GM19238 (cell line): ENCODE results near the gene MLST8.

Experiments
- DNase-seq: peaks from one replicate; pipeline ENCODE4 v3.0.0; 2011; ENCODE audit warnings: low spot score; ENCODE audit not compliant: insufficient read length

Gene MLST8

DNA sequence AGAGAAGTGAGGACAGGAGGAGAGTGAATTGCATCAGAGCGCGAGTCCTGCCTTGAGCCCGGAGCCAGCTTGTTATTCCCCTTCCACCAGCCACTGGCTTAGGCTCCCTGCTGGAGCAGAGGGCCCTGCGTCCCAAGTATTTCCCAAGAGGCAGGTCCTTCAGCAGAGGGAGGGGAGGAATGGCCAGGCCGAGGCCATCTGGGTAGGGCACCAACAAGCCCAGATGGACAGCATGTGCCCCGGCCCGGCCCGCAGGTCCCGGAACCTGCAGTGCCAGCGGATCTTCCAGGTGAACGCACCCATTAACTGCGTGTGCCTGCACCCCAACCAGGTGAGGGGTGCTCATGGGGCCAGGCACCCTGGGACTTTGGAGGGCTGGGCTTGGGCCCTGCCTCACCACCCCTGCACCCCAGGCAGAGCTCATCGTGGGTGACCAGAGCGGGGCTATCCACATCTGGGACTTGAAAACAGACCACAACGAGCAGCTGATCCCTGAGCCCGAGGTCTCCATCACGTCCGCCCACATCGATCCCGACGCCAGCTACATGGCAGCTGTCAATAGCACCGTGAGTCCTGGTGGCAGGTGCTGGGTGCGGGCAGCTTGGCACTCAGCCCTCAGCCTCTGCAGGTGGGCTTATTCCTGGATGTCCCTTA is 1.7 kb downstream of the MLST8 start:
- DNase-seq: no peak

- no peak for DNase-seq
These were observed 2.6 kb downstream of the MLST8 start for GRCh38 chr16:2207872-2208271.

- no peak for DNase-seq
These were observed 3.1 kb downstream of the MLST8 start for GRCh38 chr16:2208308-2208707.

DNA sequence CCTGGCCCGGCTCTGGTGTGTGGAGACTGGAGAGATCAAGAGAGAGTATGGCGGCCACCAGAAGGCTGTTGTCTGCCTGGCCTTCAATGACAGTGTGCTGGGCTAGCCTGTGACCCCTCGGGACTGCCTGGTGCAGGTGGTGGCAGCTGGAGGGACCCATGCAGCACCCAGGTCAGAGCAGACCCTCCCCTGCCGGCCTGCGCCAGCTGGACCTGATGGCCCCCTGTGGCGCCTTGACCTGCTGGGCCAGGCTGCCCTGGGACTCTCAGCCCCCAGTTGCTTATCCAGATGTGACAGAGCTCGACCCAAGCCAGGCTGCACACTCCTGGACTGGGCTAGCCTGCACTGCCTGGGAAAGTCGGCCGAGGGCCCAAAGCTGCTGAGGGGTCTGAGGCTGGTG is 3.5 kb downstream of the MLST8 start:
- DNase-seq: no peak

GRCh38 chr16:2209258-2210008 is 4.2 kb downstream of the MLST8 start:
- DNase-seq: no peak

DNA sequence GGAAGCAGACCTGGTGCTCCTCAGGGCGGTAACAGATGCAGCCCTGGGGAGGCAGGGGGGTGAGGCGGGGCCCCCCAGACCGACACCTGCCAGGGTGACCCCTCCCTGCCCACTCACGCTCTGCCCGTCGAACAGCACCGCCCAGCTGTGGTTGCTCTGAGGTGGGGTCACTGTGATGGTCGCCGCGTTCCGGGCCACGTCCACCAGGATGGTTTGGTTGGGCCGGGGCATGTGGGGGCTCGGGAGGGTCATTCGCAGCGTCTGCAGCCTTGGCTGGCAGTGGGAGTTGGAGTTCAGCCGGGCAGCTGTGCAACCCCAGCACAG is 4.7 kb downstream of the MLST8 start:
- DNase-seq: no peak

DNA sequence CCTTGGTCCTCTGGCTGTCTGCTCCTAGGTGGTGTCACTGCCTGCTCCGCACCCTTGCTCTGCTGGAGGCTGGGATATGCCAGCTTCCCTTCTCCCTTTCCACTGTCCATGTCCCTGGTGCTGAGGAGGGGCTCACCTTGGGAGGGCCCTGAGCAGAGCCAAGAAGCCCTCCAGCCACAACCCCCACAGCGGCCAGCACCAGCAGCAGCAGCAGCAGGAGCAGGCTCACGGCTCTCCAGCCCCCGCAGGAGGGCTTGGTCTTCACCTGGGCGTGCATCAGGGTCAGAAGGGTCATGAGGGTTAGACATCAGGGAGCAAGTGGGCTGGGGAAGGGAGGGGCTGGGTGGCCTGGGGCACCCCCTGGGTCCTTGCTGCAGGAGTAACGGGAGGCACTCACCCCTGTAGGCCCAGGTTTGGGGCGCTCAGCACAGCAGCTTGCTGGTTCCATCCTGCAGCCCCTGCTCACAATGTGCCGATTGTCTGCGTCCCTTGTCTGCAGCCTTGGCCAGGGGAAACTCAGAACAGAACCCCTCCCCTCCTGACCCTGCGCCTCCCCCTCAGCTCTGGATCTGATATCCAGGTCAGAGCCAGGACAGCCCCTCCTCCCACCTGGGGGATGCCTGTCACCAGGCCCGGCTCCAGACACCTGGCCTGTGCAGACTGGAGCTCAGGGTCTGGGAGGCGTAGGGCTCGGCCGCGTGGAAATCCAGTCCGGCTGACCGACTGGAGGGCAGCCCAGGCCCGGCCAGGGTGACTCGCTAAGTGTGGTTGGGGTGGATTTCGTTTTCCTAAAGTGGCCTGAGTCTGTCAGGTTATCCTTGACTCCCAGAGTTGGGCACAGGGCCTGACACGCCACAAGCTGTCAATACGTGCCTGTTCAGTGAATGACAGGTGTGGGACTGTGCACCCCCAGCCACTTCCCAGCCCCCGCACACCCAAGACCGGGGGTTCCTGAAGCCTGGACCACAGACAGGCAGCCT is 5.4 kb downstream of the MLST8 start, which contains the start of gene BRICD5:
TSS of gene BRICD5 (minus strand) at position 478 of the 980 bp plus-strand sequence. CDS start at position 448, 30 bp downstream.
- no peak for DNase-seq

- DNase-seq: no peak
These were observed 6.7 kb downstream of the MLST8 start for GRCh38 chr16:2211923-2212347.

DNA sequence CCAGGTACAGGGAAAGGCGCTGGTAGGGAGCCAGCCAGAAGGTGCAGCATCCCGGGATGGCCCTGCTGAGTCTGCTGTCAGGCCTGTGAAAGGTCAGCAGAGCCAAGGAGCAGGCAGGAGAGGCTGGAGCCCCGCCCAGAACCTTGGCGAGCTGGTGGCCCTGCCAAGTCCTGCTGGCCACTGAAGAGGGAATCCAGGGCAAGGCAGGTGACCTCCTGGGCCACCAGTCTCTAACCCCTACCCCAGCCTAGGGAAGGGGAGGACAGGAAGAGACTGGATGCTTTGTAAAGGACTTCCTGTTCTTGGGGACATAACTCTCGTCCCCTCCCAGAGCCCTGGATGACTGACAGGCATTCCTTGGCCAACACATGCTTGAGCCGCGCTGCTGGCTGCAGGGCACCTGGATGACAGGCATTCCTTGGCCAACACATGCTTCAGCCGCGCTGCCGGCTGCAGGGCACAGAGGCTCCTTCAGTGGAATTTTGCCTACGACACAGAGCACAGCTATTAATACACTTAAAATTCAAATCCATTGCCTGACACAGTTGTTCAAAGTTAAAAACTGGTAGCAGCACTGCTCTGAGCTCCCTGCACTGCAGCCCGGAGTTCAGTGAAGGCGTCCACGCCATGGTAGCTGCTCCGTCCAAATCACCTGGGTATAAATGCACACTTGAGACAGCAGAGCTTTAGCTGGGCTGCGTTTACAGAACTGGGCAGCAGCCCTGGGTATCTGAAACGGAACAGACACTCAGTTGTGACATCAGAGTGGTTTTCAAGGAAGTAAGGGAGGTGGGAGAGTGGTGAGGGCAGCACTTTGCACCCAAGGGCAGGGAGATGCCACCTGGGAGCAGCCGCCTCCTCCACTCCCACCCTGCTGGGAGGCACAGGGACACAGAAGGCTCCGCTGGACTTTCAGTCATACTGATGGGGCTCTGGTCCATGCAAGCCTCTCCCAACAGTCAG is 7.4 kb downstream of the MLST8 start:
- DNase-seq: no peak

- DNase-seq: no peak
These were observed 8.8 kb downstream of the MLST8 start for GRCh38 chr16:2213817-2214718.

DNA sequence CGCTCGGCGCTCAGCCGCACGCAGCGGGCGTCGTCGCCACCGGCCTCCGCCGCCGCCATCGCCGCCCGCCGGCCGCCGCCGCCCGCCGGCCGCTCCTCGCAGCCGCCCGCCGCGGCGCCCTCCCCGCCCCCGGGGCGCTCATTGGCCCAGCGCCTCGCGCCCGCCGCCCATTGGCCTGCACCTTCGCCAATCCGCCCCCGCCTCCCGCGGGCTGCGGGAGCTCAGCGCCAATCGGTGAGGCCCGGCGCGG is 9.4 kb downstream of the MLST8 start, which contains the start of gene PGP:
TSS of gene PGP (minus strand) at position 122 of the 250 bp plus-strand sequence. CDS start at position 59, 63 bp downstream.
- DNase-seq: no peak

DNA sequence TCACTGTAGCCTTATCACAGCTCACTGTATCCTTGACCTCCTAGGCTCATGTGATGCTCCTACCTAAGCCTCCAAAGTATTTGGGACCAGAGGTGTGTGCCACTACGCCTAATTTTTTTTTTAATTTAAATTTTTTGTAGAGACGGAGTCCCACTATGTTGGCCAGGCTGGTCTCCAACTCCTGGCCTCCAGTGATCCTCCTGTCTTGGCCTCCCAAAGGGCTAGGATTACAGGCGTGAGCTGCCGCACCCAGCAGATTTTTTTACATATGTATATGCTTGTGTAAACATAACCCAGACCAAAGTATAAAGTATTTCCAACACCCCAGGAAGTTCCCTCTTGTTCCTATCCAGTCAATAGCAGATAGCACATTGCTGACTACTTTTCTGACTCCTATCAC is 11.1 kb downstream of the MLST8 start:
- DNase-seq: no peak

DNA sequence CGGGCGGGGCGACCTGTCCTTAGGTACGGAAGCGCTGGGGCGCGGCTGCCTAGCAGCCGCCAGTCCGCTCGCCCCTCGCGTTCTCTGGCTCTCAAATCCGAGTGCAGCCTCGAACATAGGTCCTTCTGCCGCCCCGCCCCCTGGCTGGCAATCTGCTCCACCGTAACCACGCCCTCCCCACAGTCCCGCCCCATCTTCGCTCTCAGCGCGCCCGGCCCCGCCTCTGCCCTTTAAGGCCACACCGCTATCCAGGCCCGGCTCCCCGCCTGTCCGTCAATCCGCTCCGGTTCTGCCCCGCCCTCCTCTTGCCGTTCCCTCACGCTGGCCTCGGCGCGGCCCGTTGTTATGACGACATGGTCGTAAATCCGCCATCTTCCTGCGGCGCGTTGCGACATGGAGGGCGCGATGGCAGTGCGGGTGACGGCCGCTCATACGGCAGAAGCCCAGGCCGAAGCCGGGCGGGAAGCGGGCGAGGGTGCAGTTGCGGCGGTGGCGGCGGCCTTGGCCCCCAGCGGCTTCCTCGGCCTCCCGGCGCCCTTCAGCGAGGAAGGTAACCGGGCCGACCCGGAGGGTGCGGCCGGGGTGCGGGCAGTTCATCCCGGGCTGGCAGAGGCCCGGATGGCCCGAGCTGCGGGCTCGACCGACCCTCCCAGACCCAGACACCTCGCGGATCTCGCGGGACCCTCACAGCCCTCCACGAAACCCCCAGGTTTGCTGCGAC is 18.1 kb downstream of the MLST8 start, which contains the start of gene E4F1:
TSS of gene E4F1 (plus strand) at position 371 of the 721 bp plus-strand sequence. CDS start at position 394, 23 bp downstream.
- DNase-seq: peak; percentile 100

DNA sequence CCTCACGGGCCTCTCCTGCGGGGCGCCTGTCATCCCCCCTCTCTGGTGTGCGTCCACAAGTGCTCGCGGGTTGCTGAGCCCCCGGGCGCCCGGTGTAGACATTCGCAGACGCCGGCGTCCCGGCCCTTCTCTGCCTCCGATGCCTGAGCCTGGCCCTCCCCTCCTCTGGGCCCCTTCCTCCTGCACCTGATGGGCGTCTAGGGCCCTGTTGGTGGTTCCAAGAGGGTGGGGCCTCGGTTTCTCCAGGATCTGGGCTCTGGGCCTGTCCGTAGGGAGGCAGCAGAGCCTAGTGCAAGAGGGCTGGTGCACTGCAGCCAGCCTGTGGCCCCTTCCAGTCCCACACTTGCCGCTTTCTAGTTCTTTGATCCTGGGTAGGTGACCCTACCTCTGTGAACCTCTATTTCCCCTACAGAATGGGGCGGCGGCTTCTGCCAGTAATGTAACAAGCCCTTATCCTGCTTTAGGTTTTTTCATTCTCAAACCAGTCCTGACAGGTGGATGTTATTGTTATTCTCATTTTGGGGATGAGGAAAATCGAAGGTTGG is 18.8 kb downstream of the MLST8 start:
- peak; percentile 66 for DNase-seq

DNA sequence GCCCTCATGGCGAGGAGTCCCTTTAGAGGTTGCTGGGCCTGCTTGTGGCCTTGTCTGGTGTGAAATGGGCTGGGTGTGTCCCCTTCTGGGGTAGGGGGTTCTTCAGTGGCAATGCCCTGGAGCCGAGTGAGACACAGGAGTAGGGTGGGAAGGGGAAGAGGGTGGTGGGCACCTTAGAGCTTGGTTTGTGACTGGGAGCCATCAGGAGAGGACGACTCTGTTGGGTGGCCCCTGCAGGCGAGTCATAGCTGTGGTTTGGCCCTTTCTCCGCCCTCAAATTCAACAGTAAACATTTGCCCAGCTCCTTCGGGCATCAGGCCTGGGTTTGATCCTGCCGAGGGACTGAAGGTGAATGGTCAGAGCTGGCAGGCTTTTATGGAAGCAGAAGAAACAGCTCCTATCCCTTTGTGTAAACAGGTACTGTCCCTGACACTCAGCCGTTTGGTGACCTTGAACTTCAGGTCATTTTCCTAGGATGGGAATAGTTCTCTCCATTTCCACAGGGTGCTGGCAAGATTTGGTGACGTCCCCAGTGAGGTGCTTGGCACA is 21.1 kb downstream of the MLST8 start:
- no peak for DNase-seq

DNA sequence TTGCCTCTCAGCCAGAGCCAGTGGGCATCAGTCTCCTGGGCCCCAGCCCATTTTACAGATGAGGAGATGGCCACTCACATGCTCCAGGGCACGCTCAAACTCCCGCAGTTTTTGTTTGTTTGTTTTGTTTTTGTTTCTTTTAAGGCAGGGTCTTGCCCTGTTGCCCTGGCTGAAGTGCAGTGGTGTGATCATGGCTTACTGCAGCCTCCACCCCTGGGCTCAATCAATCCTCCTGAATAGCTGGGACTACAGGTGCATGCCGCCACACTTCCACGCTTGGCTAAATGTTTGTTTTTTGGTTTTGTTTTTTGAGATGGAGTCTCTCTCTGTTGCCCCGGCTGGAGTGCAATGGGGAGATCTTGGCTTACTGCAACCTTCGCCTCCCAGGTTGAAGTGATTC is 21.7 kb downstream of the MLST8 start:
- no peak for DNase-seq

DNA sequence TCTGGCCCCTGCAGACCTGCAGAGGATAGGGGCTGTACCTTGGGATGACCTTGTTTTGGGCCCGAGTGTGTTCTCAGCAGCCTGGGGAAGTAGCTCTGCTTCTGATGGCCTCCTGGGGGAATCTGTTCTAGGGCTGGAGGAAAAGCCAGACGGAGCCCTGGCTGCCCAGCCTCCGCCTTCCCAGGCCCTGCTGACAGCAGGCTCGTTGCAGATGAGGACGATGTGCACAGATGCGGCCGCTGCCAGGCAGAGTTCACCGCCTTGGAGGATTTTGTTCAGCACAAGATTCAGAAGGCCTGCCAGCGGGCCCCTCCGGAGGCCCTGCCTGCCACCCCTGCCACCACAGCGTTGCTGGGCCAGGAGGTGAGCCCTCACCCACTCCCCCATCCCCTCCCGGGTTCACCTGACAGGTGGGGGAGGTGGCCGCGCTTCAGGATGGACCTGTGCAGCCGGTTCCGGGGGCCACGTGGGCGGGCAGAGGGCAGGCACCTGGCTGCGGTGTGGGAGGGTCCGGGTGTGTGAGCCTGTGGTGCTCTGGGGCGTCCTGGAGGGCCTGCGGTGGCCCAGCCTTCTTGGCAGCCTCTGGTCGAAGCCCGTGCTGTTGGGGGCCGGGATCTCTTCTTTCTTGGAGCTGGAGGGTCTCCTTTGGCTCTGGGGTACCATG is 23.0 kb downstream of the MLST8 start:
- DNase-seq: no peak

- no peak for DNase-seq
These were observed 23.8 kb downstream of the MLST8 start for GRCh38 chr16:2229091-2229490.
